H1 (cell line): Measurements from ENCODE around the gene METTL8. TPM values are rescaled to one million over a fixed set of nuclear protein-coding genes. Genes with fewer than 3 reads are reported as not detected.

ENCODE experiments used
- CHD7 ChIP-seq: fragments of 300-600 bp; sonication (generic); IDR thresholded peaks from 2 replicates; pipeline ENCODE4 v1.7.1; 2012; ENCODE audit warnings: low read length, moderate library complexity, mild to moderate bottlenecking, inconsistent platforms; ENCODE audit not compliant: insufficient replicate concordance
- CREB1 ChIP-seq: IDR thresholded peaks from 2 replicates; pipeline ENCODE4 v1.6.1; 2012; ENCODE audit warnings: inconsistent platforms
- JUN ChIP-seq: IDR thresholded peaks from 2 replicates; pipeline ENCODE4 v1.6.1; 2011; ENCODE audit warnings: low read depth, mild to moderate bottlenecking, improper control_type of control experiment, low read length
- POLR2A ChIP-seq, 2 experiments: IDR thresholded peaks; 1 replicate in 1 of 2; 2 replicates in 1 of 2; pipeline ENCODE4 v1.6.1; 2011; ENCODE audit warnings: low read depth in 2 of 2, low read length in 2 of 2, mild to moderate bottlenecking in 2 of 2; ENCODE audit errors: control extremely low read depth in 1 of 2
- RAD21 ChIP-seq, 2 experiments: IDR thresholded peaks in 1 of 2; conservative IDR thresholded peaks in 1 of 2; 2 replicates each; pipeline ENCODE4 v1.6.1; 2011; ENCODE audit warnings: low read depth in 2 of 2, low read length in 2 of 2, improper control_type of control experiment in 1 of 2, inconsistent platforms in 1 of 2, mild to moderate bottlenecking in 1 of 2, moderate library complexity in 1 of 2
- TEAD4 ChIP-seq: IDR thresholded peaks from 2 replicates; pipeline ENCODE4 v1.6.1; 2012; ENCODE audit warnings: low read depth, low read length, inconsistent platforms, mixed read lengths
- polyA plus RNA-seq, 7 experiments: library from polyadenylated mRNA; depleted of rRNA in 3 of 7; stranded (reverse) in 5 of 7; unstranded in 2 of 7; fragments of >200 nt in 5 of 7; fragments of 200-250 nt in 2 of 7; gene quantifications; 1 replicate in 5 of 7; 2 replicates in 1 of 7; 4 replicates in 1 of 7; pipeline versions ENCODE4 v1.2.1 to v1.2.3, GENCODE V29; 2011 to 2013; ENCODE audit warnings: missing spikeins in 2 of 7, mixed read lengths in 2 of 7
- total RNA-seq: library from RNA; stranded (reverse); fragmentation: NEBNext Ultra II Directional; extraction: Animal tissue kit (Norgen Biotek cat#: 25700); gene quantifications from 2 replicates; pipeline ENCODE4 v1.2.1, GENCODE V29; 2021

METTL8 gene
- total and polyA plus RNA-seq, 2 of the 8 experiments (the other 6 are each of a cell fraction or from before 2014, with no cell fraction given): 17.6 to 79.7 TPM

GRCh38 chr2:171320208-171320621, 113.6 kb downstream of the METTL8 start (continued):
- no peak for TF ChIP-seq CHD7
- no peak for TF ChIP-seq CREB1
- no peak for TF ChIP-seq JUN
- no peak for TF ChIP-seq TEAD4
- no peak for TF ChIP-seq RAD21 (IDR thresholded peaks at IDR 0.05 in 1 of 2, conservative IDR thresholded peaks at IDR 0.05 in 1 of 2; ENCODE audit: low read depth in 2 of 2, low read length in 2 of 2)
- TF ChIP-seq POLR2A (IDR thresholded peaks at IDR 0.05; ENCODE audit: control extremely low read depth in 1 of 2, low read depth in 2 of 2, low read length in 2 of 2): no peak
